H9 (cell line): ENCODE results near the gene KRT3. TPM values are rescaled to one million over a fixed set of nuclear protein-coding genes. Genes with fewer than 3 reads are reported as not detected.

Experiments used
- DNase-seq: peaks from one replicate; pipeline ENCODE4 v3.0.0-alpha.2; 2017
- H2AFZ ChIP-seq: one replicate; pipeline ENCODE4 v1.6.1; 2013; ENCODE audit warnings: mild to moderate bottlenecking, low read length, control low read depth, moderate library complexity
- H2AK5ac ChIP-seq: 2 replicates; pipeline ENCODE4 v1.6.1; 2013; ENCODE audit warnings: low read length, control low read depth, mixed read lengths; ENCODE audit not compliant: insufficient read length
- H2BK120ac ChIP-seq: one replicate; pipeline ENCODE4 v1.6.1; 2013; ENCODE audit warnings: low read depth, mild to moderate bottlenecking, low read length, control low read depth, inconsistent platforms; ENCODE audit not compliant: poor library complexity, severe bottlenecking
- H2BK12ac ChIP-seq: 2 replicates; pipeline ENCODE4 v1.6.1; 2013; ENCODE audit warnings: low read length, control low read depth, mixed read lengths, low read depth; ENCODE audit not compliant: insufficient read length
- H2BK15ac ChIP-seq: 2 replicates; pipeline ENCODE4 v1.6.1; 2013; ENCODE audit warnings: low read depth, low read length, control low read depth
- H2BK20ac ChIP-seq: one replicate; pipeline ENCODE4 v1.6.1; 2013; ENCODE audit warnings: low read depth, mild to moderate bottlenecking, low read length, control low read depth, inconsistent platforms; ENCODE audit not compliant: poor library complexity, severe bottlenecking
- H2BK5ac ChIP-seq: 2 replicates; pipeline ENCODE4 v1.6.1; 2013; ENCODE audit warnings: low read length, control low read depth, mixed read lengths; ENCODE audit not compliant: insufficient read length
- H3K14ac ChIP-seq: 2 replicates; pipeline ENCODE4 v1.6.1; 2013; ENCODE audit warnings: low read length, control low read depth; ENCODE audit not compliant: insufficient read depth
- H3K18ac ChIP-seq: 2 replicates; pipeline ENCODE4 v1.6.1; 2013; ENCODE audit warnings: low read depth, mild to moderate bottlenecking, mixed read lengths, low read length, control low read depth; ENCODE audit not compliant: insufficient read length
- H3K23ac ChIP-seq: 2 replicates; pipeline ENCODE4 v1.6.1; 2013; ENCODE audit warnings: low read length, control low read depth, mixed read lengths, low read depth; ENCODE audit not compliant: insufficient read length
- H3K23me2 ChIP-seq: 2 replicates; pipeline ENCODE4 v1.6.1; 2013; ENCODE audit warnings: low read depth, mild to moderate bottlenecking, mixed read lengths, low read length, control low read depth; ENCODE audit not compliant: insufficient read length, poor library complexity, severe bottlenecking
- H3K27ac ChIP-seq: 2 replicates; pipeline ENCODE4 v1.5.1; 2013; ENCODE audit warnings: low read length, control low read depth, mixed read lengths, low read depth; ENCODE audit not compliant: insufficient read length
- H3K27me3 ChIP-seq: 2 replicates; pipeline ENCODE4 v1.6.1; 2013; ENCODE audit warnings: low read length, control low read depth, inconsistent platforms; ENCODE audit not compliant: insufficient read depth
- H3K4ac ChIP-seq: 2 replicates; pipeline ENCODE4 v1.6.1; 2013; ENCODE audit warnings: low read depth, mild to moderate bottlenecking, control low read depth, inconsistent platforms, low read length, moderate library complexity
- H3K4me1 ChIP-seq: 2 replicates; pipeline ENCODE4 v1.6.1; 2013; ENCODE audit warnings: low read length, control low read depth, inconsistent platforms; ENCODE audit not compliant: insufficient read depth
- H3K4me2 ChIP-seq: 2 replicates; pipeline ENCODE4 v1.6.1; 2013; ENCODE audit warnings: low read length, control low read depth, mixed read lengths; ENCODE audit not compliant: insufficient read length, insufficient read depth
- H3K56ac ChIP-seq: 2 replicates; pipeline ENCODE4 v1.6.1; 2013; ENCODE audit warnings: low read depth, mild to moderate bottlenecking, mixed read lengths, low read length, control low read depth; ENCODE audit not compliant: insufficient read length
- H3K79me1 ChIP-seq: 2 replicates; pipeline ENCODE4 v1.6.1; 2013; ENCODE audit warnings: low read depth, mild to moderate bottlenecking, moderate library complexity, low read length, control low read depth, inconsistent platforms; ENCODE audit not compliant: insufficient read depth, poor library complexity, severe bottlenecking
- H3K79me2 ChIP-seq: 2 replicates; pipeline ENCODE4 v1.6.1; 2013; ENCODE audit warnings: low read length, control low read depth, inconsistent platforms; ENCODE audit not compliant: insufficient read depth
- H3K9ac ChIP-seq: 2 replicates; pipeline ENCODE4 v1.6.1; 2013; ENCODE audit warnings: low read length, control low read depth, mixed read lengths; ENCODE audit not compliant: insufficient read length; ENCODE audit errors: extremely low read depth
- H3K9me3 ChIP-seq: one replicate; pipeline ENCODE4 v1.6.1; 2013; ENCODE audit warnings: low read depth, low read length, inconsistent platforms; ENCODE audit not compliant: control insufficient read depth
- H3T11ph ChIP-seq: one replicate; pipeline ENCODE4 v1.6.1; 2013; ENCODE audit warnings: mild to moderate bottlenecking, low read length, control low read depth, inconsistent platforms
- H4K20me1 ChIP-seq: one replicate; pipeline ENCODE4 v1.6.1; 2013; ENCODE audit not compliant: control insufficient read depth, insufficient read length, insufficient read depth
- H4K5ac ChIP-seq: 2 replicates; pipeline ENCODE4 v1.6.1; 2013; ENCODE audit warnings: low read depth, mild to moderate bottlenecking, mixed read lengths, low read length, control low read depth; ENCODE audit not compliant: insufficient read length
- H4K8ac ChIP-seq: replicated peaks from 2 replicates; pipeline ENCODE4 v1.6.1; 2013; ENCODE audit warnings: low read length, control low read depth, mixed read lengths, low read depth; ENCODE audit not compliant: insufficient read length
- H4K91ac ChIP-seq: 2 replicates; pipeline ENCODE4 v1.6.1; 2013; ENCODE audit warnings: low read depth, mild to moderate bottlenecking, moderate library complexity, mixed read lengths, low read length, control low read depth; ENCODE audit not compliant: insufficient read length
- H3K27ac Mint-ChIP-seq, 3 experiments: 2 replicates in 2 of 3; 3 replicates in 1 of 3; pipeline ENCODE4 v1.8.0; 2020 to 2021; ENCODE audit warnings: mixed read lengths in 3 of 3, mild to moderate bottlenecking in 1 of 3, moderate library complexity in 1 of 3
- H3K27me3 Mint-ChIP-seq: 2 replicates; pipeline ENCODE4 v1.8.0; 2021; ENCODE audit warnings: low read depth, mild to moderate bottlenecking, moderate library complexity, mixed read lengths
- H3K36me3 Mint-ChIP-seq, 3 experiments: 2 replicates in 2 of 3; 3 replicates in 1 of 3; pipeline ENCODE4 v1.8.0; 2020 to 2021; ENCODE audit warnings: low read depth in 3 of 3, mixed read lengths in 3 of 3; ENCODE audit not compliant: insufficient read depth in 1 of 3
- H3K4me1 Mint-ChIP-seq, 2 experiments: 2 replicates each; pipeline ENCODE4 v1.8.0; 2020; ENCODE audit warnings: mixed read lengths in 2 of 2
- H3K4me3 Mint-ChIP-seq, 2 experiments: 2 replicates in 1 of 2; 3 replicates in 1 of 2; pipeline ENCODE4 v1.8.0; 2020 to 2021; ENCODE audit warnings: mild to moderate bottlenecking in 2 of 2, mixed read lengths in 2 of 2, moderate library complexity in 1 of 2
- H3K9me3 Mint-ChIP-seq, 2 experiments: 2 replicates in 1 of 2; 3 replicates in 1 of 2; pipeline ENCODE4 v1.8.0; 2020; ENCODE audit warnings: mild to moderate bottlenecking in 2 of 2, mixed read lengths in 2 of 2, moderate library complexity in 1 of 2
- CTCF ChIP-seq: fragments of 200-600 bp; sonication (generic); conservative IDR thresholded peaks from 3 replicates; pipeline ENCODE4 v1.8.0; 2021; ENCODE audit warnings: antibody characterized with exemption, mild to moderate bottlenecking
- WGBS: extraction: QIAGEN DNeasy Blood & Tissue Kit; methylation state at CpG from one replicate; pipeline ENCODE4 v1.1.7; 2013; ENCODE audit warnings: missing lambda C conversion rate, low lambda C conversion rate, mixed read lengths; ENCODE audit not compliant: insufficient read length; ENCODE audit errors: extremely low coverage; 5-methylcytosine and 5-hydroxymethylcytosine counted together
- total RNA-seq: library from RNA; stranded (reverse); gene quantifications from 2 replicates; pipeline ENCODE4 v1.2.1, GENCODE V29; 2021

KRT3 gene
- total RNA-seq, 1 experiment from 2014 or later, result not detected

- no peak for DNase-seq
- Histone ChIP-seq H3K4me2 (no peak overlapping the region), H2BK12ac (no peak overlapping the region), H2BK15ac (no peak overlapping the region), H3K4ac (no peak overlapping the region), H3K27ac (no peak overlapping the region), H3K4me1 (no peaks in the 10 kb centered on the region), H2BK5ac (no peak overlapping the region), H3K79me2 (no peaks in the 10 kb centered on the region), H3K56ac (no peak overlapping the region), H2AK5ac (no peak overlapping the region), H3K23me2 (no peaks in the 10 kb centered on the region), H4K20me1 (no peaks in the 10 kb centered on the region), H3K14ac (no peak overlapping the region), H2AFZ (no peak overlapping the region), H3K9me3 (no peaks in the 10 kb centered on the region), H3K18ac (no peak overlapping the region), H4K5ac (no peak overlapping the region), H4K8ac (no peak overlapping the region), H3K79me1 (no peaks in the 10 kb centered on the region), H3K9ac (no peak overlapping the region), H3T11ph (no peak overlapping the region), H2BK20ac (no peak overlapping the region), H3K27me3 (no peaks in the 10 kb centered on the region), H2BK120ac (no peak overlapping the region), H3K23ac (no peak overlapping the region), H4K91ac (no peak overlapping the region)
- peaks cover 24% of the 10 kb centered on the region for H3K27me3 Mint-ChIP-seq
- H3K9me3 Mint-ChIP-seq, result no peaks in the 10 kb centered on the region
- no peak for TF ChIP-seq CTCF
- H3K36me3 Mint-ChIP-seq, result no peaks in the 10 kb centered on the region
- no CpG with 5 or more reads among the region's 6 CpGs for WGBS
- no peaks in the 10 kb centered on the region for H3K4me1 Mint-ChIP-seq
- no peak overlapping the region for H3K4me3 Mint-ChIP-seq
- H3K27ac Mint-ChIP-seq, result no peak overlapping the region
Observed at GRCh38 chr12:52779914-52780313, 16.0 kb downstream of the KRT3 start.
